ENCODE measurements around the gene AGO1.
"Not testable (repeated sequence)": the region's sequence is repeated elsewhere in the genome, so short reads cannot be mapped to it uniquely, and the experiment has no call there.

AGO1 gene

DNA sequence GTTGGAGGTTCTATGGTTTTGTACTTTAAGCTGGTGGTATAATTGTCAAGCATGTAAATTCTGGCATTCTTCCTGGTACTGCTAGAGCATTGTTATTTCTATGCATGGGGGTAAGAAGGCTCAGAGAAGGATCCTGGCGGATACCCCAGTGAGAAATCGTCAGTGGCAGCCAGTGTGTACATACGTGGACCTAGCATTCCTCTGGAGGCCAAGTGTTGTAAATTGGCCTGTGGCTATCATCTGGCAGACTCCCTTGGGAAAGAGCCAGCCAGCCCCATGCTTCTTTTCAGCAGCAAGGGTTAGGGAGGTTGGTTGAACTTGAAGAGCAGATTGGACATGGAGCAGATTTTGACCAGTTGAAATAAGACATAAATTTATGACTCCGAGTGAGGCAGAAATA, 42.7 kb downstream of the AGO1 start:
- DNase-seq, result no peak

DNA sequence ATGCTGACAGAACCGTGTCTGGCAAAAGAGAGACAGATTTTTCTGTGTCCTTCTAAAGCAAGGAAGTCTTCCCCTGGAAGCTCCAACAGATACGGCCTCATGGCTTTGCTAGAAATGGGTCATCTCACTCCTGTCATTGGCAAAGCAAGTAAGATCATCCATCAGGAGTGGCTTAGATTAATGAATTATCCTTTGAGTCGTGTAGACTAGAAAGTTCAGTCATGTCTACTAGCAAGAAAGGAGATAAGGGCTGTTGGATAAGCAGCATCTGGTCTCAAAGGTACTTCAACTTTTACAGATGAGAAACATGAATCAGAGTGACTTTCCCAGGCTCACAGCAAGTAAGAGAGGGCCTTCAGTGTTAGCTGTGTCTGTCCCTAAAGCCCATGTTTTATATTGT, 44.5 kb downstream of the AGO1 start:
- no peak for DNase-seq

DNA sequence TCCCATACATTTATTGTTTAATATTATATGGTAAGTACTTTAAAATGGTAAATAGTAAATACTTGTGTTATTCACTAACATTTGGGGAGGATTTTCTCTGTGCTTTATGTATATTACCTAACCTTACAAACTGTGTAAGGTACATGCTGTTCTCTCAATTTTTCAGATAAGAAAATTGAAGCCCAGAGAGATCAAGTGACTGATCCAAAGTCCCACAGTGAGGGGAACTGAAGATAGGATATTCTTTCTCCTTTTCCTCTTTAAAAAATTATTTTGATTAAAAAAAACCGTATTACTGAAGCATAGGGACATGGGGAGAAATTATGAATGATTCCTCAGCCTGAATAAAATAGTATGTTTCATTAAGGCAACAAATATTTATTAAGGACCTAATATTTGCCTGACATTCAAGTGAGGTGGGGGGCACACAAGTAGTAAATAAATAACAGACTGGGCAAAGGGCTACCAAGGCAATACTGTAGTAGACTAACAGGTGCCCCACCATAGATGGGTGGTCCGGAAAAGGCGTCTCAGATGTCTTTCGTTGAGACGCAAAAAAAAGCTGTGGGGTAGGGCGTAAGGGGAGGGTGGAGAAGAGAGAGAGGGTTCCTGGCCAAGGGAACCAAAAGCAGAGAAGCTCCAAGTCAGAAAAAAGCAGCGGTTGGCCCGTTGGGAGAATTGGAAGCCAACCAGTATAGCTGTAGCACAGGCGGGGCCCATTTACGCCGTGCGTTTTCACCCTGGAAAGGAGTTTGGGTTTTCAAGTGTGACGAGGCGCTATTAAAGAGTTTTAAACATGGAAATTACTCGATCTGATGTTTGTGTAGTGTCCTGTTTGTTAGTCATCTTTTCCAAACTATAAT, 47.0 kb downstream of the AGO1 start:
- peak in 1 of 2 experiments; percentile 50 for DNase-seq

DNA sequence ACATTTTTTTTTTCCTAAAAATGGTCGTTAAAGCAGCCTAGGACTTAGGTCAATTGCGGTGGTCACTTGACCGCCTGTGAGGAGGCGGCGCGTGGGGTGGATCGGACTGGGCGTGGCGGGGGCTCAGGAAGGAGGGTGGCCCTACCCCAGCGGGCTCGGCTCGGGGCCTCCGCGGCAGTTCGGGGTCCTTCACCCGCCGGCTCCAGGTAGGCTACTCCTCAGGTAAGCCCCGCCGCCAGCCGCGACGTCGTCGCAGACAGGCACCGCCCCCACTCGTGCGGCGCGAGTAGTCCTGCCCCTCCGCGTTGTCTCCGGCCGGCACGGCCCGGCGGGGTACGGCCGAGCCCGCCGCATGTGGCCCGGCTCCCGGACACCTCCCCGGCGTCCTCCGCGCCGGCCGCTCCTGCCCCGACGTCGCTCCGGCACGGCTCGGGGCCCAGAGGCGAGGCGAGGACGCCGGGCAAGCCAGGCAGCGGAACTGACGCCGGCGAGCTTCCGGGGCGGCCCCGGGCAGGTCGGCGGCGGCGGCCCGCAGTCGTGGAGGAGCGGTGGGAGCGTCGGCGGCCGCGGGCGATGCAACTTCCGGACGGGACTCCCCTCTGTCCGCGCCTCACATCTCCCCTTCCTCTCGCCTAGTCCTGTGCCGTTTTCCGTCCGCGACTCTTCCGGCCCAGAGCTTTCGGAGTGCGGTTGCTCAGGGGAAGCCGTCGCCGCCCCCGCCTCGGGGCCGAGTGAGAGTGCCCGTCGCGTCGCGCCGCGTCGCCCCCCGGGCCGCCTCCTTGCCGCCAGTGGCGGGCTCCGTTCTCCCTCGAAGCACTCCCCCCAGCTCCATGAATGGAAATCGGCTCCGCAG, 47.8 kb downstream of the AGO1 start, which contains the start of gene AGO3:
Gene AGO3, plus strand, starts transcription at position 513 of the 853 bp plus-strand sequence. Its CDS starts 322 bp downstream, at position 835.
- peak; percentile 15 to 69 for DNase-seq

DNA sequence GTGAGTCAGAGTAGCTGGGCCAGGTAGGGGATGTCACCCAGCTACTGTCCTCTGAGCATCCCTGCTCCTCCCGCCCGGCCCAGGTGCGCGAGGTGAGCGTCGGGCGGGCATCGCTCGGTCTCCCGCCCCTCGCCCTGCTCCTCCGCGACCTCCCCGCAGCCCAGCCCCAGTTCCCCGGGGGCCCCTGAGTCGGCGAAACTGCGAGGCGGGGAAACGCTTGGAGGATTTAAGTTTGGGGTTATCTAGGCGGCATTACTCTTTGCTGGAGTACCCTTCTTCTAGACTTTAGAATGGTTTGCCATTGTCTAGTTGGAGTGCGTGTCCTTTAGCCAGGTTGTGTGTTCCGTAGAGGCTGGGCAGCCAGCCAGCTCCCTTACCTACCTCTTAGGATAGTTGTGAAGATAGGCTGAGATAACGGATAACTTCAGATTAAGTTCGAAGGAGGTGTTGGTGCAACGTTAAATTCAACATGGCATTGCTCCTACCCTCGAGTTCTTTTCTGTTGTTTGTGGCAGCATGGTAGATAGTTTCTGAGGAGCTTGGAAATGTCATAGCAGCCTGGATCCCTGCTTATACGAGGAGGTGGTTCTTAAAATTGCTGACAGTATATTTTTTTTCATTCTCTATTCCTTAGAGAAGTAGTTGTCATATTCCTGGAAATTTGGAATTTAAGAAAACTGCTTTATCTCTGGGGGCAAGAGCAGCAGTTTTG, 48.6 kb downstream of the AGO1 start:
- DNase-seq, result no peak

DNA sequence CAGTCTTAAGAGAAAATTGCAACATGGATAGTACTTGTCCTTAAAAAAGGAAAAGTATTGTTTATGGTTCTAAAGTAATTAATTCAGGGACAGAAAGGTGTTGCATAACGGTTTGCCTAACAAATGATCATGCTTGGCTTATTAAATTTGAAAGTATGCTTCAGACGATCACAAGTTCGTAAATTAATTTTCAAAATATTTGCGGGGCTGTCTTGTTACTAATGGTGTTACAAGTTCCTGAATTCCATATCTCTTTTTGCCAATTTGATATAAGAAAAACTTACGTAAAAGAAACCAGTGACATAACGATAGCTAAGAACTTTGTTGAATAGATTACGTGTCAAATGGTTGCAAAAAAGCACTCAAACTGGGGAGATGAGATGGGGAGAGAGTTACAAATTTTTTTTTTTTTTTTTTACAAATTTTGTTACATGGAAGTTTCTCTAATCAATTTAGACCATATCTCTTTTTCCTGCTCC, 49.2 kb downstream of the AGO1 start:
- DNase-seq, result no peak

DNA sequence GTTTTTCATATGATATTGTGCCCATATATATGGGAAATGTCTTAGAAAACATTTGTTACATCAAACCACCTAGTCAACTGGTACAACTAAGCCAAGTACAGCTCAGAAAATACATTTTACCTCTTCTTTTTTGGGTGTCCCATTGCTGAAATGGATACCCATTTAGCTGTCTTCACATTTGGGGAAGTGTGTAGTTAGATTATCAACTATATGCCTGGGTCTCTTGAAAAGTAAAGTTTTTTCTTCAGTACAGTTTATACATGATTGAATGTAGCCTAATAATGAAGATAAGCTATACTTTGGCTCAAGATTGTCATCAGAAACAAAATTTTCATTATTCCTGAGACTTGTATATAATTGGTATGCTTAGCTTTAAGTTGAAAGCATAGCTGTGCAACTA, 49.9 kb downstream of the AGO1 start:
- DNase-seq, result no peak

DNA sequence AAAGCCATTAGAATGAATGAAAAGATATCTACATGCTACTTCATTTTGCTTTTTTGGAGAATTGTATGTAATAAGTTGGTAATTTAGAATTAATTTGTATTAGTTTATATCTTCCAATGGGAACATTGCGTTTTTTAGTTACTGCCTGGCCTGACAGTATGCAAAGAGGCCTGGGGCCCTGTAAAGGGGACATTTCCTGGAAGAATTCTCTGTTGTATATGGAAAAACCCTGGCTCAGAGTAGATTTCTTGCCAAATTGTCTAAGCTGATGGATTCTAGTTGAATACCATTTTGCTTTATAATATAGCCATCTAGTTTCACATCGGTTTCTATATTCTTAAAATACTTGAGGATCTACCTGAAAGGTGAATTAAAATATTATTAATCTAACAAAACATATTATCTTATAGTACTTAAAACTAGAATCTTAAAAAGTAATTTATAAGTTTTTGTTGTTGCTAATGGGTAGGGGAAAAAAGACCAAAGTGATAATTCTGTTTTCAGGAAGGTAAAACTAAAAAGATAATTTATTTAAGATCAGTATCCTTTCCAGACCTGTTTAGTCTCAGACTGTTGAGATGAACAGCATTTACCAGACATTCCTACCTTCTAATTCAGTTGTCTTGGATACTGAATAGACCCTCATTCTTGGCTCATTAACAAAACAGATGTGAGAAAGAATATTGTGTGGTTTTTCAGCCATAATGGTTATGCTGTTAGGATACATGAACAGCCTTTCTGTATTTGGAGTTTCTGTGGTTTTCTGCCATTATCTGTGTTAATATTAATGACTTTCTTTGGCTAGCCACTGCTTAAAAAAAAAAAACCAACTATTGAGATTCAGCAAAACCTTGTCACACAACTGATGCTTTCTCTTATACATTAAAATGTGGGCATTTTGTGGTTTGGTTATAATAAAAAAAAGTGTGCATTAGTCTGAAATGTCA, 52.7 kb downstream of the AGO1 start:
- no peak for DNase-seq

DNA sequence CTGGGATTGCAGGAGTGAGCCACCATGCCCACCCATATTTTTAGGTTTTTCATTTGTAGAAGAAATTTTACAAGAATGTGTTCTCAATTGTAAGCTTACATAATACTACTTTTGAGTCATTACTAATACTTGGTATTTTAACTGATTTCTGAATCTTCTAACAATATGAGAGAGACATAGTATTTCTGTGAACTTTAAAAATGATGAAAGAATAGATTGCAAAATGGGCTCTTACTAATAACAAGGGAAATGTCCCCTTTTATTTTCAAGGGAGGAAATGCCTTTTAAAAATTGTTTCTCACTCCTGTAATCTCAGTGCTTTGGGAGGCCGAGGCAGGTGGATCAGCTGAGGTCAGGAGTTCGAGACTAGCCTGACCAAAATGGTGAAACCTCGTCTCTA, 53.8 kb downstream of the AGO1 start:
- no peak for DNase-seq

DNA sequence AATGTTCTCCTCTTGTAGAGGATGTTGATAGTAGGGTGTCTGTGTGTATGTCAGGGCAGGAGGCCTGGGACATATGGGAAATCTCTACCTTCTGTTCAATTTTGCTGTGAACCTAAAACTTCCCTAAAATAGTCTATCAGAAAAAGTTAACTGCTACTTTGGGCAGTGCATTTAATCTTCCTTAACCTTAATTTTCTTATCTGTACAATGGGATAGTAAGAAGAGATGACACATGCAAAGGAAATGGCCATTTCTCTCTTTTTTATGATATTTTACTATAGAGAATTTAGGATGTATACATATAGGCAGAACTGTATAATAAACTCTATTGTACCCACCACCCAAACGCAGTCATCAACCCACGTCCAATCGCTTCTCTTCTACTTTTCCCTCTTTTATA, 56.5 kb downstream of the AGO1 start:
- DNase-seq, result no peak

DNA sequence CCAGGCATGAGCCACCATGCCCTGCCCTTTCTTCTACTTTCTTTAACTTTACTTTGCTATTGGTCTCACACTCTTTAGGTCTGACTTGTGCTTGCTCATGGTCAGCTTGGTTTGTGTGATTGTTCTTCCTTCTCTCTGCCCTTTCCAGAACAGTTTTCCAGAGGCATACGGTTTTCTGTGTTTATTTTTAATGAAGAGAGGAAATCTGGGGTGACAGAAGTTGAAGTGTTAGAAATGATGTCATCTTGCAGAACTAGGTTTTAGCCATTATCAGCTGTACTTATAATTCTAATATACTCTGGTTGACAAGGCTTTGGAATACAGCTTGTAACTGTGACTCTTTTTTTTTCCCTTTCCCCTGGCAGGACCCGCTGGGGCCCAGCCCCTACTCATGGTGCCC, 62.3 kb downstream of the AGO1 start:
- DNase-seq, result no peak

DNA sequence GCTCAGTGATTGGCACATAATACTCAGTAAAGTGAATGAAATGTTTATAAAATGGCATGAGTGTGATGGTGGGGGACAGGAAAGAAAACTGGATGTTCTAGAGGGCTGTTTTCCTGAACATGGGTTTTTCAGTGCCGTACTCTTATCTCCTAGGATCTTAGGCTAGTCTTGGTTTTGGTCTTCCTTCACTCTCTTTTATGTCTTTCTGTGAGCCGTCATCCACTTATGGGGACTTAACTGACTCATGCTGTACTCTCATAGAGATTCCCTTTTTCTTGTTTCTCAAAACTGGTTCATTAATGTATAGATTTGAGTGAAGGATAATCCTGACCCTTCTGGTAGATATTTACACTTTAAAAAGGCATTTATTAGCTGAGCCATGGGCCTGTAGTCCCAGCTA, 64.5 kb downstream of the AGO1 start:
- DNase-seq, result no peak

DNA sequence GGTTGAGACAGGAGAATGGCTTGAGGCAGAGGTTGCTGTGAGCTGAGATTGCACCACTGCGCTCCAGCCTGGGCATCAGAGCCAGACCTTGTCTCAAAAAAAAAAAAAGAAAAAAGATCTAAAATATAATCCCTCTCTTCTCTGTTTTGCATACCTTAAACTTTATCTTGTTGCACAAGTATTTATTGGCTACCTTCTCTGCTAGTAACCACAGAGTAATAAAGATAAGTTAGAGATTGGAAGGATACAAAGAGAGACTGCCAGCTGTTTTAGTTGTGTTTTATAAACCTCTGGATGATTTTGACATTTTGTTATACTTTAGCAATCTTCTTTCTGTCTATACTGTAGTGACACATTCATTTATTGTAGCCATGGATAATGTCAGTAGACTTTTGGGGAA, 75.5 kb downstream of the AGO1 start:
- DNase-seq, result no peak

DNA sequence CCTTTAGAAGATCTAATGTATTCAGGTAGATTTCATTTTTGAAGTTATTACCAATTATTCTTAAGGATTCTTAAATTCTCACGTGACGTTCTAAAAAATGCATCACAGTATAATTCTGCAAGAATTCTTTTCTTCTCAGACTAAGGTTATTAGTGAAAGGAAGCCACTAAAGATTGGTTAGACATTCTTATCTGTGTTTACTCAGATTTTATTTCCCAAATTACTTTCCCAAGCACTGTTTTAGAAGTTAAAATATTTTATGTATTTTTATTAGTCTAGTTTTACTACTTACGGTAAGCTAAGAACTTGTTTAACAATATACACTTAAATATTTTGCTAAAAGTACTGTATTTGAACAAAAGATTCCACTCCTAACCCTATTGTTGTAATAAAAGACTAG, 76.3 kb downstream of the AGO1 start:
- DNase-seq, result no peak

DNA sequence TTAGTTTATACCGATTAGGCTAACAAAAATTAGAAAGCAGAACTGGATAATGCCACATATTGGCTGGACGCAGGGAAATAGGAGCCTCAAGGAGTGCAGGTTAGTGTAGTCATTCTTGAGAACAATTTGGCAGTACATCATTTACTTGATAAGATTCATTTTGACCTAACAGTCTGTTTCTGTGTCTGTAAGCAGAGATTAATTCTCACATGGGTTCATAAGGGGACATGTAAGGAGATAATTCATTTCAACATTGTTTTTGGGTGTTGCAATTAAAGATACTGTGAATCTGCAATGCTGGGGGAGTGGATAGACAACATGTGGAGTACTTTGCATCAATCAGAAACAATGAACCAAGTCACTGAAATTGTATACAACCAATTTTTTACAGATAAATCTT, 79.9 kb downstream of the AGO1 start:
- DNase-seq, result no peak

DNA sequence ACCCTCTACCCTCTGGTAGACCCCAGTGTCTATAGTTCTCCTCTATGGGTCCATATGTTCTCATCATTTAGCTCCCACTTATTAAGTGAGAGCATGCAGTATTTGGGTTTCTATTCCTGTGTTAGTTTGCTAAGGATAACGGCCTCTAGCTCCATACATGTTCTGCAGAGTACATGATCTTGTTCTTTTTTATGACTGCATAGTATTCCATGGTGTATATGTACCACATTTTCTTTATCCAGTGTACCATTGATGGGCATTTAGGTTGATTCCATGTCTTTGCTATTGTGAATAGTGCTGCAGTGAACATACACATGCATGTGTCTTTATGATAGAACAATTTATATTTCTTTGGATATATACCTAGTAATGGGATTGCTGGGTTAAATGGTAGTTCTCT, 81.3 kb downstream of the AGO1 start:
- not testable (repeated sequence) for DNase-seq

DNA sequence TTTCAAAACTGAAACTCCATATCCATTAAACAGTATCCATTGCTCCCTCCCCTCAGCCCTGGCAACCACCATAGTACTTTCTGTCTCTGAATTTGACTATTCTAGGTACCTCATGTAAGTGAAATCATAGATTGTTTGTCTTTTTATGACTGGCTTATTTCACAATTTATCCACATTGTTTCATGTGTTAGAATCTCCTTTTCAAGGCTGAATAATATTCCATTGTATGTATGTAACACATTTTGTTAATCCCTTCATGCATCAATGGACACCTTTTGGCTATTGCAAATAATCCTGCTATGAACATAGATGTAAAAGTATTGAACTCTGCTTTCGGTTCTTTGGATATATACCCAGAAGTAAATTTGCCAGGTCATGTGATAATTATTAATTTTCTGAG, 85.4 kb downstream of the AGO1 start:
- no peak for DNase-seq

DNA sequence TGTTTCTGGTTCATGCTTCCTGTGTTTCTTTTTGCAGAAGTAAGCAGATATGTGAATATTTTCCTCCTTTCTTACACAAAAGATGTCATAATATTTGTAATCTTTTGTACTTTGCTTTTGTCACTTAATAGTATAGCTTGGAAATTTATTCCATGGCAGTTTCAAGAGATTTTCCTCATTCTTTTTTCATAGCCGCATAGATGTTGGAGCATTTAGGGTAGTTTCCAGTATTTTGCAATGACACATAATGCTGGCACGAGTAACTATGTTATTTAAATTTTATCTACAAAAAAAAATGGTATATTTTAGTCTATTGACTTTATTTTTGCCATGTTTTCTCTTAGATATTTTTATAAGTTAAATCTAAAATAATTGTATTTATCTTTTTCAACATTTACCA, 88.6 kb downstream of the AGO1 start:
- no peak for DNase-seq

DNA sequence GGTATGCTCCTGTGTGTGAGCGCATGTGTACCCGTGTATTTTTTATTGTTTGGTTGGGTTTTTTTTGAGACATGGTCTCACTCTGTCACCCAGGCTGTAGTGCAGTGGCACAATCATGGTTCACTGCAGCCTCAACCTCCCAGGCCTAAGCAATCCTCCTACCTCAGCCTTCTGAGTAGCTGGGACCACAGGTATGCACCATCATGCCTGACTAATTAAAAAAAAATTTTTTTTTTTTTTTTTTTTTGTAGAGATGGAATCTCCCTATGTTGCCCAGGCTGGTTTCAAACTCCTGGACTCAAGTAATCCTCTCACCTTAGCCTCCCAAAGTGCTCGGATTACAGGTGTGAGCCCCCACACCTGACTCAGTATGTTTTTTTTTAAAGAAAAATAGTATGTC, 89.6 kb downstream of the AGO1 start:
- not testable (repeated sequence) for DNase-seq

DNA sequence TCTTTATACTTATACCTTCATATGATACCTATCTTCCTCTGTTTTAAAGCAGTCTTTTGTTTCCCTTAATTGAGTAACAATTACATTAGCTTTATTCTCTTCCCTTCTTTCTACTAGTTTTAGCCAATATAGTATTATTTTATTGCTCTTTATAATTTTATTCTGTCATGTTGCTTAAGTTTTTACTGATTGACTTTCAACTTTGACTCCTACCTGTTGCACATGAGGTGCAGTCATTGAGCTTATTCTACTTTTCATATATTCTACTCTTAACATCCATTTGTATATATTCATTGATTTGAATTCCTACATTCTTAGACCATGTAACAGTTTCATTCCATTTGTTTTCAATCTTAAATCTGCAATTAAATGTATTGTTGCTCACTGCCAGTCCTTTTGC, 97.1 kb downstream of the AGO1 start:
- DNase-seq, result no peak

Measured in SW 1271 (cell line).